ENCODE results near the gene SNCB.
"Not testable (repeated sequence)": the region's sequence is repeated elsewhere in the genome, so short reads cannot be mapped to it uniquely, and the experiment has no call there.

SNCB gene

DNA sequence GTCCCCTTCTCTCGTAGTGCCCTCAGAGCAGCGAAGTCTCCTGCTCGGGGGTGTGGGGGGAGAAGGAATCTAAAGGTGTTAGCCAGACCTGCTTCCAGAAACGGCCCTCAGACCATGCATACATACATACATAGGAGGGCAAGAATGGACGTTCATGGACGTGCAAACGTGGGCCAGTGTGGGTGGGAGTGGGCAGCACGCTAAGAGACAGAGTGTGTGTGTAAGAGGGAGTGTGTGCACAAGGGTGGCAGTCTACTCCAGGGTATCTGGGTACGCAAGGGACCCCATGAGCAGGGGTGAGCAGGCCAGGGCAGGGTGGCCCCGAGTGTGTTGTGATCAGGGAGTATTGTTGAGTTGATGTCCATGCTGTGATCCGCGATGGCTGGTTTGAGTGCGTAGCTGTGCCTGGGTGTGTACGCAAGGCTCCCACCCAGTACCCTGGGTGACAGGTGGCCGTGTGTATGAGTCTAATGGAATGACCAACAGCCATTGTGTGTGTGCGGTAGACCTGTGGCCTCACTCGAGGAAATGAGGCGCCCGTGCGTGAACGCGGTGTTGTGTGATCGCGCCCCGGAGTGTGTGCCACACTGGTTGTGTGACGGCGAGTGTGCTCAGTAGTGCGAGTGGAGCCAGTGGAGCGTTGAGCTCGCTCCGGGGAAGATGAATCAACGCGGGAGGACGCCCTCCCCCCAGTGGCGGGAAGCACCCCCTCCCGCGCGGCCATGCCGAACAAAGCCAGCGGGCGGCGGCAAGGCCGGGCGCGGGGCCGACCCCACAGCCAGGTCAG, 21.2 kb downstream of the SNCB start:
- ATAC-seq (replicated peaks; ENCODE audit: extremely low read depth, poor library complexity, severe bottlenecking) (no peak), DNase-seq (ENCODE audit: low spot score in 2 of 2) (no peak)
- peak overlapping the region; percentile 85 for H3K4me3 Mint-ChIP-seq
- H3K27me3 Mint-ChIP-seq: peaks cover 28% of the 10 kb centered on the region
- H3K27ac Mint-ChIP-seq (ENCODE audit: low read depth): peak overlapping the region; percentile 52
- no peaks in the 10 kb centered on the region for H3K9me3 Mint-ChIP-seq
- peaks cover 2% of the 10 kb centered on the region for H3K36me3 Mint-ChIP-seq (ENCODE audit: insufficient read depth)
- peaks cover 9% of the 10 kb centered on the region for H3K4me1 Mint-ChIP-seq

DNA sequence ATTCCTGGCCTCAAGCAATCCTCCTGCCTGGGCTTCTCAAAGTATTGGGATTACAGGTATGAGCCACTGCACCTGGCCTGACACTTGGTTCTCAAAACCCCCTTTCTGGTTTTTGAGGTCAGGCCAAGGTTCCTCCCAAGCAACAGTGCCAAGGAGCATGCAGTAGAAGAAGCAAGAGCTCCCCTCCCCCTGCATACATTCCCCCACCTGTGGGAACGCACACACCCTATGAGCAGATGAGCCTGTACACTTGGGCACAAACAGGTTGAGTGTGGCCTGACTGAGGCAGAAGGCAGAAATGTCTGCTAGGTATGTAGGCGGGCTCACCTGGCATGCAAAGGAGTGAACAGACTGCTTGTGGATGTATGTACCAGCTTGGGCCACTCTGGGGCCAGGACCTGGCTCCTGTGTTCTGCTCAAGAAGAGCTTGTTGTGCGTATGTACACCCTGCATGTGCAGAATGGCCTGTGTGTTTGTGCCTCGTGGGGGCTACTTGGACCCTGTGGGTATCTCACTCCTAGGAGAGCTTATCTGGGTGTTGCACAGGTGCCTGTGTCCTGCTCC, 22.1 kb downstream of the SNCB start:
- Mint-ChIP-seq H3K9me3 (no peaks in the 10 kb centered on the region), H3K4me3 (peak overlapping the region; percentile 85), H3K36me3 (ENCODE audit: insufficient read depth) (peaks cover 2% of the 10 kb centered on the region), H3K27me3 (peaks cover 28% of the 10 kb centered on the region), H3K4me1 (peaks cover 9% of the 10 kb centered on the region), H3K27ac (ENCODE audit: low read depth) (no peak overlapping the region)
- ATAC-seq (replicated peaks; ENCODE audit: extremely low read depth, poor library complexity, severe bottlenecking) (no peak), DNase-seq (ENCODE audit: low spot score in 2 of 2) (no peak)

DNA sequence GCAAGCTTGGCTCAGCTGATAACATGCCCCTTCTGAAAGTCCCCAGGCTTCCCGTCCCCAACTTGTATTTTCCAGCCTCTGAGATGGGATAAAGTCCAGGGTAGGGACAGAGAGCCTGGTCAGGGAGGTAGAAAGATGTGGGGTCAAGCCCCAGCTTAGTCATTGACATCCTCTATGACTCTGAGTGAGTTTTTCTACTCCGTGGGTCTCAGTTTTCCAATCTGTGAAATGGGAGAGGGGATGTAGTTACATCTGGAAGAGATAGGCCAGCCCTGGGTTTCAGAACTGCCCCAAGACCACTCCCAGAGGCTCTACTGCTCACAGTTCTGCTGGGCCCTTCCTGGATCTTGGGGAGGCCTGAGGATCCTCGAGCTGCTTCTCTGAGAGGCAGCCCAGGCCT, 23.5 kb downstream of the SNCB start:
- H3K4me3 Mint-ChIP-seq: no peak overlapping the region
- H3K27ac Mint-ChIP-seq (ENCODE audit: low read depth): no peak overlapping the region
- no peak for DNase-seq (ENCODE audit: low spot score in 2 of 2)
- no peak for ATAC-seq (replicated peaks; ENCODE audit: extremely low read depth, poor library complexity, severe bottlenecking)
- peaks cover 17% of the 10 kb centered on the region for H3K27me3 Mint-ChIP-seq
- H3K4me1 Mint-ChIP-seq: peaks cover 9% of the 10 kb centered on the region
- H3K36me3 Mint-ChIP-seq (ENCODE audit: insufficient read depth): peaks cover 4% of the 10 kb centered on the region
- no peaks in the 10 kb centered on the region for H3K9me3 Mint-ChIP-seq

DNA sequence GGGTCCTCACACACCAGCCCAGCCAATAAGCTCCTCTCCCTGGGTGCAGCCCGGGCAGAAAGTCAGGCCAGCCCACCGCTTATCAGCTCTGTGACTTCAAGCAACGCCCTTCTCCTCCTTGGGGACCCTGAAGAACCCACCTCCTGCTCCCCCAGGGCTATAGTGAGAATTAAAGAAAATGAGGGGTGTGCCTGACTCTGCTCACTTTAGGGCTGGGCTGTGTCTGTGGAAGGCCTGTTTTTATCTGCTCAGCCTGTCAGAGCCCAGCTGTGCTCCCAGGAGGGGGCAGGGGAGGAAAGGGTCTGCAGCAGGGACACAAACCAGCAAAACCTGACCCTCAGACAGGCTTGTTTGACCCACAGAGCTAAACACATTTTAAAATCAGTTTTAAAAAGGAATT, 24.3 kb downstream of the SNCB start:
- peaks cover 9% of the 10 kb centered on the region for H3K27me3 Mint-ChIP-seq
- H3K4me1 Mint-ChIP-seq: peaks cover 9% of the 10 kb centered on the region
- DNase-seq (ENCODE audit: low spot score in 2 of 2) (no peak), ATAC-seq (replicated peaks; ENCODE audit: extremely low read depth, poor library complexity, severe bottlenecking) (no peak)
- peaks cover 2% of the 10 kb centered on the region for H3K36me3 Mint-ChIP-seq (ENCODE audit: insufficient read depth)
- H3K27ac Mint-ChIP-seq (ENCODE audit: low read depth): no peak overlapping the region
- no peak overlapping the region for H3K4me3 Mint-ChIP-seq
- H3K9me3 Mint-ChIP-seq: no peaks in the 10 kb centered on the region

DNA sequence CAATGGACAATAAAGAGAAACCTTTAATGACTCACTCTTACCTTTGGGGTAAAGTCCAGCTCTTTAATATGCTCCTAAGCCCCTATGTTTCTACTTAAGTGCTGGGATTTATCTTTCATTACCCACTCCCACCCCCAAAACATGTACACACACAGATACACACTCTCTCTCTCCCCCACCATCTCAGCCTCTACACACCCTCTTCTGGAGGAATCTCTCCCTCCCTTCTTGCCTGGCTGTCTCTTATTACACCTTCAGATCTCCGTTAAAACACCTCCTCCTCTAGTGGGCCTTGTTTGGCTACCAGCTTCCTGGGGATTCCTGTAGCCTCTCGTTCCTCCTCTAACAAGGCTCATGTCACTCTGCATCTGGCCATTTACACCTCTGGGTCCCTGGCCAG, 27.2 kb downstream of the SNCB start:
- Mint-ChIP-seq H3K9me3 (no peaks in the 10 kb centered on the region), H3K36me3 (ENCODE audit: insufficient read depth) (peaks cover 2% of the 10 kb centered on the region), H3K4me1 (no peaks in the 10 kb centered on the region), H3K27me3 (no peaks in the 10 kb centered on the region), H3K4me3 (no peak overlapping the region), H3K27ac (ENCODE audit: low read depth) (no peak overlapping the region)
- ATAC-seq (replicated peaks; ENCODE audit: extremely low read depth, poor library complexity, severe bottlenecking): no peak
- DNase-seq (ENCODE audit: low spot score in 2 of 2): no peak

DNA sequence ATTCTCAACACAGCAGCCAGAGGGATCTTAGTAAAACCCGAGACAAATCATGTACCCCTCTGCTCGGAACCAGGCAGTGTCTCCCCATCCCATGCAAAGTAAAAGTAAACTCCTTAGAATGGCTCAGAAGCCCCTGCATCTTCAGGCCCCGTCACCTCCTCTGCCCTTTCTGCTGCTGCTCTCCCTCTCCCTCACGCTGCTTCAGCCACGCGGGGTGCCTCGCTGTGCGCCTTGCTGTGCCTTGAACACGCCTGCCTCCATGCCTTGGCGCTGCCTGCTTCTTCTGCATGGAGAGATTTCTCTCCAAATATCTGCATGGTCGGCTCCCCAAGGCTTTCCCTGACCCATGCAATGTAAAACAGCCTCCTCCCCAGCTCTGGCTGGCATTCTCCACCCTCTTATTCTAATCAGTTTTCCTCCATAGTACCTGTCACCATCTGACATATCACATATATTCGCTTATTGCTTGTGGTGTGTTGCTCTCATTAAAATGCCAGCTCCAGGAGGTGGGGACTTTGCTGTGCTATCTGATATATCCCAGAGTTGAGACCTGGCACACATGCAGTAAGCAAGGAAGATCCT, 28.3 kb downstream of the SNCB start:
- no peak overlapping the region for H3K27ac Mint-ChIP-seq (ENCODE audit: low read depth)
- H3K4me3 Mint-ChIP-seq: no peak overlapping the region
- H3K27me3 Mint-ChIP-seq: no peaks in the 10 kb centered on the region
- no peaks in the 10 kb centered on the region for H3K9me3 Mint-ChIP-seq
- DNase-seq (ENCODE audit: low spot score in 2 of 2) (no peak), ATAC-seq (replicated peaks; ENCODE audit: extremely low read depth, poor library complexity, severe bottlenecking) (no peak)
- no peaks in the 10 kb centered on the region for H3K4me1 Mint-ChIP-seq
- H3K36me3 Mint-ChIP-seq (ENCODE audit: insufficient read depth): peaks cover 2% of the 10 kb centered on the region

DNA sequence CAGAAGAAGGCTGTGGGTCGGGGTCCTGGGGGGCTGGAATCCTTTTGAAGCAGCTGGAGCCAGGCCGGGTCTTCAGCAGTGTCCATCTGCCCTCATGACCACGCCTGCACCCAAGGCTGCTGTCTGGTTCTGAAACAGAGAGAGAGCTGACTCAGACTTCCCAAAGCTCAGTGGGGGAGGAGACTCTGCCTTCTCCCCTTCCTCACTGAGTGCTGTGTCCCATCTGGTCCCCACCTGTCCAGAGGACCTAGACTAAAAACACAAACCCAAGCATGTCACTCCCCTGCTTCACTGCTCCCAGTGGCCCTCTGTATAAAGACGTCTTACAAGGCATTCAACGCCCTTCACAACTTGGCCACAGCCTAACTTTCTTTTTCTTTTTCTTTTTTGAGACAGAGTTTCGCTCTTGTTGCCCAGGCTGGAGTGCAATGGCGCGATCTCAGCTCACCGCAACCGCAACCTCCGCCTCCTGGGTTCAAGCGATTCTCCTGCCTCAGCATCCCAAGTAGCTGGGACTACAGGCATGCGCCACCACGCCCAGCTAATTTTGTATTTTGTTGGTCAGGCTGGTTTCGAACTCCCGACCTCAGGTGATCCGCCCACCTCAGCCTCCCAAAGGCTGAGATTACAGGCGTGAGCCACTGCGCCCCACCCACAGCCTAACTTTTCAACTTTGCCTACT, 30.4 kb downstream of the SNCB start:
- not testable (repeated sequence) for H3K27ac Mint-ChIP-seq (ENCODE audit: low read depth); ATAC-seq (replicated peaks; ENCODE audit: extremely low read depth, poor library complexity, severe bottlenecking); H3K27me3 Mint-ChIP-seq; H3K9me3 Mint-ChIP-seq; H3K4me1 Mint-ChIP-seq; DNase-seq (ENCODE audit: low spot score in 2 of 2); H3K4me3 Mint-ChIP-seq; H3K36me3 Mint-ChIP-seq (ENCODE audit: insufficient read depth)

DNA sequence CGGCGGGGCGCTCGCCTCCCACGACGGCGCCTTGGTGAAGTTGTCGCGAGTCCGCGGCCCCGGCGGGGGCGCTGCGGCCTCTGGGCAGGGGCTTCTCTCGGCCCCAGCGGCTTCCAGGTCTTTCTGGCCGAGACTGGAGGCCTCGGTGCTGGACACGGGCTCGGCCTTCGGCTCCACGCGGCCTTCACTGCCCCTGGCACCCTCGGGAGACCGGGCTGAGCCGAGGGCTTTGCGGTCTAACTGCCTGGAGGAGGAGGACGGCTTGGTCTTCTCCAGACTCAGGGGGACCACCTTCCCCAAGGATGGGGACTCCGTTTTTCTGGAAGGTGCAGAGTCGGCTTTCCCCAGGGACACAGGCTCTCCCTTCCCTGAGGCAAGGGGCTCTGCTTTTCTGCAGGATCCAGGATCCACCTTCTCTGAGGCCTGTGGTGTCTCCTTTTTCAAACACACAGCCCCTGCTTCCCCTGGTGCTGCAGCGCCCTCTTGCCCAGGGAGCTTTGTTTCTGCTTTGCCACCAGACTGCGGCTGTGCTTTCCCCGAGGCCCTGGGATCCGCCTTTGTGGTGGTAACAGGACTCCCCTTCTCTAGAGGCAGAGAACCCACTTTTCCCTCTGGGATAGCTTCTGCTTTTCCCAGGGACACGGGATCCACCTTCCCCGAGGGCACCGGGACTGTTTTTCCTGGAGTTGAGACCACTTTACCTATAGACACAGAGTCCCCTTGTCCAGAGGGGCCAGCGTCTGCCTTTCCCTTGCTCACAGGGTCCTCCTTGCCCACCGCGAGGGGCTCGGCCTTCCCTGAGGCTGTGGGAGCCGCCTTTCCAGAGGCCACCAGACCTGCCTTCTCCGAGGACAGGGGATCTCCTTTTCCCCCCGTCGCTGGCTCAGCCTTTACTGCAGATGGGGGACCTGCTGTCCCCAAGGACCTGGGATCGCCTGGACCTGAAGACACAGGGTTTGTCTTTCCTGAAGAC, 32.6 kb downstream of the SNCB start:
- peaks cover 3% of the 10 kb centered on the region for H3K36me3 Mint-ChIP-seq (ENCODE audit: insufficient read depth)
- peak overlapping the region; percentile 69 for H3K4me3 Mint-ChIP-seq
- H3K27ac Mint-ChIP-seq (ENCODE audit: low read depth): no peak overlapping the region
- peaks cover 6% of the 10 kb centered on the region for H3K4me1 Mint-ChIP-seq
- no peaks in the 10 kb centered on the region for H3K27me3 Mint-ChIP-seq
- ATAC-seq (replicated peaks; ENCODE audit: extremely low read depth, poor library complexity, severe bottlenecking): no peak
- H3K9me3 Mint-ChIP-seq: no peaks in the 10 kb centered on the region
- DNase-seq (ENCODE audit: low spot score in 2 of 2): no peak

DNA sequence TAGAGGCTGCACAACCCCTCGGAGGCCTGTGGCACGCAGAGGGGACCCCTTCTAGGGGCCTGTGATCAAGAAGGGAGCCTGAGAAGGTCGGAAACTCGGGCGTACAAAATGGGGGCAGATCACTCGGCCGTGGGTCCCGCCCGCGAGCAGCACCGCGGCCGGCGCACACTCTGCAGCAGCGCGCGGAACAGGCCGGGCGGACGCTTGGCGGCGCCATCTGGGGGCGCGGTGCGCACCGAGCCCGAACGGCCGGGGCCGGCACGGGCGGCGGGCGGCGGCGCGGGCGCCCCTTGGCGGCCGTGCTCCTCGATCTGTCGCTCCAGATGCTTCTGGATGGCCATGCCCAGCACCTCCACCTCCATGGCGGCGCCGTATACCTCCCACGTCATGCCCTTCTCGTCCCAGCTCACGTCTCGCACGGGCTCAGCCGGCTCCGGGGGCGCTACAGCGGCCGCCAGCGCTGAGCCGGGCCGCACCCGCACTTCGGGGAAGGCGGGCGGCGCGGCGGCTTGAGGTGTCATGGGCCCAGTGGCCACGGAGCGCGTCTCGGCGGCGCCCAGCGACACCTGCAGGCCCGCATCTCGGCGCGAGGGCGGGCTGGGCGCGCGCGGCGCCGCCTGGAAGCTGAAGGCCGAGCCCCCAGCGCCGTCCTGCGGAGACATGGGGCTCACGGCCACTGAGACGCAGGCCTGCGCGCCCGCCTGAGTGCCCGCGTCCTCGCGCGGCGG, 33.5 kb downstream of the SNCB start:
- peak overlapping the region; percentile 51 for H3K27ac Mint-ChIP-seq (ENCODE audit: low read depth)
- DNase-seq (ENCODE audit: low spot score in 2 of 2): peak; percentile 37 to 42
- no peaks in the 10 kb centered on the region for H3K9me3 Mint-ChIP-seq
- H3K4me1 Mint-ChIP-seq: peaks cover 6% of the 10 kb centered on the region
- peak; percentile 91 for ATAC-seq (replicated peaks; ENCODE audit: extremely low read depth, poor library complexity, severe bottlenecking)
- H3K36me3 Mint-ChIP-seq (ENCODE audit: insufficient read depth): peaks cover 3% of the 10 kb centered on the region
- peak overlapping the region; percentile 69 for H3K4me3 Mint-ChIP-seq
- no peaks in the 10 kb centered on the region for H3K27me3 Mint-ChIP-seq

DNA sequence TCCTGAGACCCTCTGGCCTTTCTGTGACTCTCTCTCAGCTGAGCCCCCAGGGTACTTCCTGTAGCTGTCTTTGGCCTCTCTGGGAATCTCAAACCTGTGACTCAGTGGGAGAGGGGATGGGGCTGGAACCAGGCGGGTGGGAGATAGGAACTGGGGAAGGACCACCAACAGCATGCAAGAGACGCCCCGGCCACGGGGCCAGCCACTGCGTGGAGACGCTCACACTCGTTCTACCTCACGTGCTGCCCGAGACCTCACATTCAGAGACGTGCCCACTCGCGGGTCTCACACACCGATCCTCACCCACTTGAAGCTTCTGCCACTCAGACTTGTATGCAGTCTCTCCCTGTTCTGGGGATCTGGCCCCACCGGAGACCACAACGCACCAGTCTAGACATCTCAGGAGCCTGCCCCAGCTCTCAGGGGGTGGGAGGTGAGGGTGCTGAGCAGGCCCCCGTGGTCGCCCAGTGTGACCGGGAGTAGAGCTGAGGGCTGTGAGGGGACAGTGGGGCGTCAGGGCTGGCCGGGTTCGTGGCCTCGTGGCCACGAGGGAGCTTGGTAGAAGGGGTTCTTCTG, 34.2 kb downstream of the SNCB start:
- no peaks in the 10 kb centered on the region for H3K9me3 Mint-ChIP-seq
- ATAC-seq (replicated peaks; ENCODE audit: extremely low read depth, poor library complexity, severe bottlenecking) (no peak), DNase-seq (ENCODE audit: low spot score in 2 of 2) (no peak)
- H3K4me1 Mint-ChIP-seq: peaks cover 6% of the 10 kb centered on the region
- H3K27ac Mint-ChIP-seq (ENCODE audit: low read depth): peak overlapping the region; percentile 51
- no peaks in the 10 kb centered on the region for H3K27me3 Mint-ChIP-seq
- H3K4me3 Mint-ChIP-seq: peak overlapping the region; percentile 69
- peaks cover 3% of the 10 kb centered on the region for H3K36me3 Mint-ChIP-seq (ENCODE audit: insufficient read depth)

DNA sequence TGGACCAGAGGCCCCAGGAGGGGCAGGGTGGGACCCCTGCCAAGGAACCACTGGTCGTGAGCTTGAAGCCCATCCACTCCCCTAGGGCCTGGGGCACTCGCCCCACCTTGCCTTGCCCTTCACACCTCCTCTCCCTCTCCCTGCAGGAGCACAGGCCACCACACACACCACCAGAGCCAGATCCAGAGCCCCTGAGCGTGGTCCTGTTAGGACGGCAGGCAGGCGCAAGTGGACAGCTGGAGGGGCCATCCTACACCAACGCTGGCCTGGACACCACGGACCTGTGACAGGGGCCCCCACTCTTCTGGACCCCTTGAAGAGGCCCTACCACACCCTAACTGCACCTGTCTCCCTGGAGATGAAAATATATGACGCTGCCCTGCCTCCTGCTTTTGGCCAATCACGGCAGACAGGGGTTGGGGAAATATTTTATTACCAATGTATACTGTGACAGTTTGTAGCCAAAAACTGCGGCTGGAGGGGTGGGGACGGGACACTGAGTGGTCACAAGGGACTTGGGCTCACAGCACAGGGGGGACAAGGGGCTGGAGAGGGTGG, 34.9 kb downstream of the SNCB start:
- no peak for ATAC-seq (replicated peaks; ENCODE audit: extremely low read depth, poor library complexity, severe bottlenecking)
- H3K27me3 Mint-ChIP-seq: no peaks in the 10 kb centered on the region

More for the DNA sequence above, 34.9 kb downstream of the SNCB start:
- Mint-ChIP-seq H3K4me3 (peak overlapping the region; percentile 69), H3K9me3 (no peaks in the 10 kb centered on the region), H3K4me1 (peaks cover 6% of the 10 kb centered on the region), H3K27ac (ENCODE audit: low read depth) (no peak overlapping the region), H3K36me3 (ENCODE audit: insufficient read depth) (peaks cover 3% of the 10 kb centered on the region)
- DNase-seq (ENCODE audit: low spot score in 2 of 2): no peak
